Keratinocyte (primary cell): ENCODE results near the gene TRPM3. TPM values are rescaled to one million over a fixed set of nuclear protein-coding genes. Genes with fewer than 3 reads are reported as not detected.

ENCODE experiments used
- DNase-seq: peaks from one replicate; pipeline ENCODE4 v3.0.0-alpha.2; 2011; ENCODE audit warnings: low read depth, missing footprints, low spot score
- FAIRE-seq: peaks from 2 replicates; lab custom pipeline; 2011; peaks lifted over from hg19 to GRCh38; lab: Jason Lieb, UNC
- H2AFZ ChIP-seq: 2 replicates; pipeline ENCODE4 v1.6.0; 2012; ENCODE audit warnings: low read length, control low read depth, inconsistent platforms; ENCODE audit not compliant: control insufficient read depth
- H3K27ac ChIP-seq: 2 replicates; pipeline ENCODE4 v1.5.1; 2011; ENCODE audit warnings: low read length; ENCODE audit not compliant: control insufficient read depth, insufficient read depth
- H3K27me3 ChIP-seq: 3 replicates; pipeline ENCODE4 v1.6.0; 2011; ENCODE audit warnings: low read length; ENCODE audit not compliant: control insufficient read depth, insufficient read depth; ENCODE audit errors: extremely low read depth
- H3K36me3 ChIP-seq, 2 experiments: 2 replicates in 1 of 2; 3 replicates in 1 of 2; pipeline ENCODE4 v1.5.1; 2011; ENCODE audit warnings: low read length in 2 of 2, mild to moderate bottlenecking in 1 of 2; ENCODE audit not compliant: control insufficient read depth in 2 of 2, insufficient read depth in 2 of 2; ENCODE audit errors: extremely low read depth in 1 of 2
- H3K4me1 ChIP-seq: 3 replicates; pipeline ENCODE4 v1.5.1; 2011; ENCODE audit warnings: low read length; ENCODE audit not compliant: control insufficient read depth, insufficient read depth; ENCODE audit errors: extremely low read depth
- H3K4me2 ChIP-seq: 3 replicates; pipeline ENCODE4 v1.6.0; 2011; ENCODE audit warnings: low read depth, low read length; ENCODE audit not compliant: control insufficient read depth, insufficient read depth; ENCODE audit errors: extremely low read depth
- H3K4me3 ChIP-seq, 3 experiments: fragments of 200-600 bp in 1 of 3; sonication (generic) in 1 of 3; 2 replicates in 2 of 3; 3 replicates in 1 of 3; pipeline ENCODE4 v1.5.1; 2011 to 2016; ENCODE audit warnings: low read length in 3 of 3, mild to moderate bottlenecking in 3 of 3, control low read depth in 2 of 3, inconsistent platforms in 1 of 3, low read depth in 1 of 3, mixed read lengths in 1 of 3, mixed run types in 1 of 3, moderate library complexity in 1 of 3; ENCODE audit not compliant: control insufficient read depth in 2 of 3, insufficient read depth in 2 of 3; ENCODE audit errors: extremely low read depth in 1 of 3
- H3K79me2 ChIP-seq: 2 replicates; pipeline ENCODE4 v1.6.0; 2012; ENCODE audit warnings: low read length; ENCODE audit not compliant: control insufficient read depth, insufficient read depth
- H3K9ac ChIP-seq: 3 replicates; pipeline ENCODE4 v1.6.0; 2011; ENCODE audit warnings: low read length; ENCODE audit not compliant: control insufficient read depth, insufficient read depth; ENCODE audit errors: extremely low read depth
- H3K9me1 ChIP-seq: 3 replicates; pipeline ENCODE4 v1.6.0; 2011; ENCODE audit warnings: low read length; ENCODE audit not compliant: control insufficient read depth, insufficient read depth; ENCODE audit errors: extremely low read depth
- H3K9me3 ChIP-seq: 2 replicates; pipeline ENCODE4 v1.5.1; 2012; ENCODE audit warnings: low read depth, low read length; ENCODE audit not compliant: control insufficient read depth
- H4K20me1 ChIP-seq: 3 replicates; pipeline ENCODE4 v1.6.0; 2011; ENCODE audit warnings: low read length; ENCODE audit not compliant: control insufficient read depth, insufficient read depth; ENCODE audit errors: extremely low read depth
- CTCF ChIP-seq, 3 experiments: IDR thresholded peaks in 1 of 3; conservative IDR thresholded peaks in 1 of 3; optimal IDR thresholded peaks in 1 of 3; 2 replicates in 2 of 3; 3 replicates in 1 of 3; pipeline versions ENCODE3 to v1.5.1; 2011; ENCODE audit warnings: low read length in 3 of 3, mild to moderate bottlenecking in 3 of 3, moderate library complexity in 2 of 3, control low read depth in 1 of 3, inconsistent platforms in 1 of 3; ENCODE audit not compliant: insufficient read depth in 2 of 3; ENCODE audit errors: extremely low read depth in 1 of 3
- EZH2 ChIP-seq: IDR thresholded peaks from one replicate; pipeline ENCODE4 v1.6.1; 2012; ENCODE audit warnings: inconsistent platforms, mild to moderate bottlenecking, low read length, moderate library complexity
- dilution Hi-C: fragments of 300-500 bp; cut with MboI; formaldehyde crosslinking; loops from one replicate; pipeline ENCODE4 v1.7.0; 2020; ENCODE audit warnings: low sequenced_read_pairs; ENCODE audit not compliant: extremely low pct_ligation_motif_present
- polyA plus RNA-seq, 5 experiments: library from polyadenylated mRNA; depleted of rRNA in 3 of 5; stranded (reverse) in 3 of 5; stranded (forward) in 1 of 5; unstranded in 1 of 5; fragments of >200 nt; gene quantifications; 1 replicate in 1 of 5; 2 replicates in 3 of 5; 3 replicates in 1 of 5; pipeline versions ENCODE4 v1.2.1 to v1.2.3, GENCODE V29; 2011 to 2012; ENCODE audit warnings: missing spikeins in 2 of 5, low read depth in 1 of 5, low replicate concordance in 1 of 5

The TRPM3 gene
- polyA plus RNA-seq, 1 donor (not counting 4 experiments of a cell fraction or from before 2014, with no cell fraction given), result 0.03 TPM

DNA sequence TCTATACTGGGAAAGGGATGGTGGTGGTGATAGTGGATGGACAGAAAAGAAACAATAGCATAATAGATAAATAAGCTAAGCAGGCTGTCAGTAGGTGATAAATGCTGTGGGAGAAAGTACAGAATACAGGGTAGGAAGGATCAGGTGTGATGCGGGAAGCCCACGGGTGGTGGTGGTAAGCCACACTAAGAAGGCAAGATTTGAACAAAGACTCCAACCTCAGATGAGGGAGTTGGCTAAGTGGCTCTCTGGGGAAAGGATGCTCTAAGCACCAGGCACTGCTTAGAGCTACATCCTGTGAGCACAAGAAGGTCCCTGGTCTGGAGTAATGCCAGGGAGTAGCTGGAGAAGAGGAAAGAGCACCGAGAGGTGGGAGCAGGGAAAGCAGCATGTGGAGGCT is 555.4 kb downstream of the TRPM3 start:
- no peak for FAIRE-seq
- dilution Hi-C loops, result no loop called here

GRCh38 chr9:70564468-70565335 is 556.7 kb downstream of the TRPM3 start:
- Histone ChIP-seq H3K27ac (no peak overlapping the region), H2AFZ (no peak overlapping the region), H3K9me3 (no peaks in the 10 kb centered on the region), H3K27me3 (no peaks in the 10 kb centered on the region), H3K4me1 (peaks cover 7% of the 10 kb centered on the region), H3K4me2 (no peak overlapping the region), H3K36me3 (no peaks in the 10 kb centered on the region), H3K9ac (no peak overlapping the region), H3K79me2 (no peaks in the 10 kb centered on the region), H3K9me1 (no peaks in the 10 kb centered on the region), H3K4me3 (no peak overlapping the region), H4K20me1 (no peaks in the 10 kb centered on the region)
- no peak for DNase-seq
- no peak for TF ChIP-seq EZH2
- TF ChIP-seq CTCF (optimal IDR thresholded peaks at IDR 0.05 in 1 of 3, IDR thresholded peaks at IDR 0.05 in 1 of 3, conservative IDR thresholded peaks at IDR 0.05 in 1 of 3; ENCODE audit: extremely low read depth in 1 of 3, insufficient read depth in 2 of 3, low read length in 3 of 3), result no peak
- no peak for FAIRE-seq
- dilution Hi-C loops, result no loop called here

More for the DNA sequence above, 555.4 kb downstream of the TRPM3 start:
- Histone ChIP-seq H3K36me3 (no peaks in the 10 kb centered on the region), H3K27me3 (no peaks in the 10 kb centered on the region), H3K4me1 (peaks cover 7% of the 10 kb centered on the region), H3K9me3 (no peaks in the 10 kb centered on the region), H3K4me3 (no peak overlapping the region), H3K79me2 (no peaks in the 10 kb centered on the region), H4K20me1 (no peaks in the 10 kb centered on the region), H3K4me2 (no peak overlapping the region), H2AFZ (no peak overlapping the region), H3K27ac (no peak overlapping the region), H3K9ac (no peak overlapping the region), H3K9me1 (no peaks in the 10 kb centered on the region)
- no peak for DNase-seq
- TF ChIP-seq EZH2, result no peak
- no peak for TF ChIP-seq CTCF (optimal IDR thresholded peaks at IDR 0.05 in 1 of 3, IDR thresholded peaks at IDR 0.05 in 1 of 3, conservative IDR thresholded peaks at IDR 0.05 in 1 of 3; ENCODE audit: extremely low read depth in 1 of 3, insufficient read depth in 2 of 3, low read length in 3 of 3)
